ENCODE measurements around the gene IRS1. TPM values are rescaled to one million over a fixed set of nuclear protein-coding genes. Genes with fewer than 3 reads are reported as not detected.

Gene IRS1
- total and polyA plus RNA-seq, 7 donors = 2.3 to 29.1 (median 18.5) TPM

GRCh38 chr2:226725126-226725860 is 74.3 kb downstream of the IRS1 start:
- Histone ChIP-seq H3K9me3 (no peaks in the 10 kb centered on the region), H3K27me3 (no peaks in the 10 kb centered on the region), H3K4me1 (peaks cover 0 to 32% (median 24%) of the 10 kb centered on the region in 4 donors), H3K27ac (peak overlapping the region in 3 of 4 donors; percentile 24 to 59 (median 57)), H3K4me3 (peak overlapping the region in 2 of 4 donors; percentile 14 to 20), H3K36me3 (no peaks in the 10 kb centered on the region)
- intact Hi-C loops (cut with DNase I) = loop anchor here (5.0 kb wide), 1 partner anchor 93 kb away; no protein-coding TSS in a partner anchor
- TF ChIP-seq POLR2A (IDR thresholded peaks at IDR 0.05) (no peak), EP300 (IDR thresholded peaks at IDR 0.05) (peak in 2 of 4 donors; percentile 20 to 76), POLR2AphosphoS5 (IDR thresholded peaks at IDR 0.05) (peak; percentile 33 to 82 (median 60))
- 63 to 64% methylated on average over 10 of the region's 10 CpGs for WGBS, 2 donors
- no peak for DNase-seq

- Histone ChIP-seq H3K36me3 (no peaks in the 10 kb centered on the region), H3K4me3 (no peak overlapping the region), H3K27me3 (no peaks in the 10 kb centered on the region), H3K4me1 (peaks cover 0 to 31% (median 20%) of the 10 kb centered on the region in 4 donors), H3K27ac (no peak overlapping the region), H3K9me3 (no peaks in the 10 kb centered on the region)
- TF ChIP-seq POLR2AphosphoS5 (IDR thresholded peaks at IDR 0.05) (no peak), EP300 (IDR thresholded peaks at IDR 0.05) (no peak), POLR2A (IDR thresholded peaks at IDR 0.05) (no peak), CTCF (IDR thresholded peaks at IDR 0.05) (no peak)
- WGBS, 2 donors = 75 to 81% methylated on average over 5 of the region's 5 CpGs
- intact Hi-C loops (cut with DNase I) = loop anchor here (5.0 kb wide), 1 partner anchor 64 kb away; no protein-coding TSS in a partner anchor
- DNase-seq = peak; percentile 64
Measured at GRCh38 chr2:226721541-226721940, 78.1 kb downstream of the IRS1 start.

- WGBS, 2 donors = 81 to 88% methylated on average over 5 of the region's 5 CpGs
Measured at GRCh38 chr2:226720948-226721347, 78.7 kb downstream of the IRS1 start.

DNA sequence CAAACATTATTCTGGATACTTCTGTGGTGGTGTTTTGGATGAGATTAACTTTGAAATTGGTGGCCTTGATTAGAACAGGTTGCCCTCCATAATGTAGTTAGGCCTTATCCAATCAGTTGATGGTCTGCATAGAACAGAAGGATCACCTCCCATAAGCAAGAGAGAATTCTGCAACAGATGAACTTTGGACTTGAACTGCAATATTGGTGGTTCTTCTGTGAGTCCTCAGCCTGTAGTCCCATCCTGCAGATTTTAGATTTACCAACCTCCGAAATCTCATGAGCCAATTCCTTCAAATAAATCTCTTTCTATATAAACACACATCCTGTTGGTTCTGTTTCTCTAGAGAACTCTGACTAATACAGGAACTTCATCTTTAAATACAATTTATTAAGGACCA is 81.9 kb downstream of the IRS1 start:
- DNase-seq = no peak
- Histone ChIP-seq H3K9me3 (no peaks in the 10 kb centered on the region), H3K4me3 (no peak overlapping the region), H3K4me1 (peaks cover 0 to 5% (median 0%) of the 10 kb centered on the region in 4 donors), H3K27me3 (no peaks in the 10 kb centered on the region), H3K27ac (no peak overlapping the region), H3K36me3 (no peaks in the 10 kb centered on the region)
- WGBS, 2 donors = 90 to 93% methylated on average over 1 of the region's 1 CpG
- TF ChIP-seq POLR2A (IDR thresholded peaks at IDR 0.05) = no peak
- no peak for TF ChIP-seq EP300 (IDR thresholded peaks at IDR 0.05)
- no peak for TF ChIP-seq CTCF (IDR thresholded peaks at IDR 0.05)
- TF ChIP-seq POLR2AphosphoS5 (IDR thresholded peaks at IDR 0.05) = no peak
- intact Hi-C loops (cut with DNase I) = no loop called here

More at GRCh38 chr2:226720948-226721347, 78.7 kb downstream of the IRS1 start:
- H3K9me3 ChIP-seq = no peaks in the 10 kb centered on the region
- H3K4me1 ChIP-seq = peaks cover 0 to 25% (median 14%) of the 10 kb centered on the region in 4 donors
- no peak for TF ChIP-seq POLR2AphosphoS5 (IDR thresholded peaks at IDR 0.05)
- no peak for TF ChIP-seq CTCF (IDR thresholded peaks at IDR 0.05)
- TF ChIP-seq POLR2A (IDR thresholded peaks at IDR 0.05) = no peak
- no peak for TF ChIP-seq EP300 (IDR thresholded peaks at IDR 0.05)
- no peak for DNase-seq
- intact Hi-C loops (cut with DNase I) = loop anchor here (5.0 kb wide), 1 partner anchor 64 kb away; no protein-coding TSS in a partner anchor
- H3K4me3 ChIP-seq = no peak overlapping the region
- H3K27ac ChIP-seq = no peak overlapping the region
- no peaks in the 10 kb centered on the region for H3K36me3 ChIP-seq
- H3K27me3 ChIP-seq = no peaks in the 10 kb centered on the region

DNA sequence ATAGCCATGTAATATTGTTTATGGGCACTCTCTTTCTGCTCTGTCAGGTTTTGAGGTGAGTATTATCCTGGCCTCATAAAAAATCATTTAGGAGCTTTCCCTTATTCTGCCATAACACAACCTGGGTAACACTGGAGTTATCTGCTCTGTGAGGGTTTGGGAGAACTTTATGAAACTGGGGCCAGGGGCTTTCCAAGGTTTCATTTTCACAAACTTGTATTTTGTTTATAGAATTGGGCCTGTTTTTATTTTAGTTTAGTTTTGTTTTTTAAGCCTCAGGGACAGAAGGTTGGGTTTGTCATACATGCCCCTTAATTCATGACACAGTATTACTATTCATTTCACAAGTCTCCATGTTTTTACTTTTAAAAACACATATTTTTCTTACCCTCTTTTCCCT is 83.5 kb downstream of the IRS1 start:
- intact Hi-C loops (cut with DNase I) = no loop called here
- TF ChIP-seq POLR2A (IDR thresholded peaks at IDR 0.05) (no peak), EP300 (IDR thresholded peaks at IDR 0.05) (no peak), CTCF (IDR thresholded peaks at IDR 0.05) (no peak)
- DNase-seq = no peak

More for the DNA sequence above, 83.5 kb downstream of the IRS1 start:
- no peaks in the 10 kb centered on the region for H3K9me3 ChIP-seq
- H3K27ac ChIP-seq = no peak overlapping the region
- no peaks in the 10 kb centered on the region for H3K36me3 ChIP-seq
- H3K27me3 ChIP-seq = no peaks in the 10 kb centered on the region
- H3K4me1 ChIP-seq = no peaks in the 10 kb centered on the region
- no peak overlapping the region for H3K4me3 ChIP-seq
